Activated CD8-positive, alpha-beta memory T cell treated with anti-CD3 and anti-CD28 coated beads for 4 hours (primary cell): ENCODE data around the gene RMRP.
"Not testable (repeated sequence)": the region's sequence is repeated elsewhere in the genome, so short reads cannot be mapped to it uniquely, and the experiment has no call there.

Experiments
- DNase-seq, 2 donors: peaks; one replicate each; pipeline ENCODE4 v3.0.0-alpha.2; 2020; ENCODE audit warnings: low read depth in 2 of 2

RMRP gene

GRCh38 chr9:35665471-35665818, 7.6 kb upstream of the RMRP start:
- no peak for DNase-seq

DNA sequence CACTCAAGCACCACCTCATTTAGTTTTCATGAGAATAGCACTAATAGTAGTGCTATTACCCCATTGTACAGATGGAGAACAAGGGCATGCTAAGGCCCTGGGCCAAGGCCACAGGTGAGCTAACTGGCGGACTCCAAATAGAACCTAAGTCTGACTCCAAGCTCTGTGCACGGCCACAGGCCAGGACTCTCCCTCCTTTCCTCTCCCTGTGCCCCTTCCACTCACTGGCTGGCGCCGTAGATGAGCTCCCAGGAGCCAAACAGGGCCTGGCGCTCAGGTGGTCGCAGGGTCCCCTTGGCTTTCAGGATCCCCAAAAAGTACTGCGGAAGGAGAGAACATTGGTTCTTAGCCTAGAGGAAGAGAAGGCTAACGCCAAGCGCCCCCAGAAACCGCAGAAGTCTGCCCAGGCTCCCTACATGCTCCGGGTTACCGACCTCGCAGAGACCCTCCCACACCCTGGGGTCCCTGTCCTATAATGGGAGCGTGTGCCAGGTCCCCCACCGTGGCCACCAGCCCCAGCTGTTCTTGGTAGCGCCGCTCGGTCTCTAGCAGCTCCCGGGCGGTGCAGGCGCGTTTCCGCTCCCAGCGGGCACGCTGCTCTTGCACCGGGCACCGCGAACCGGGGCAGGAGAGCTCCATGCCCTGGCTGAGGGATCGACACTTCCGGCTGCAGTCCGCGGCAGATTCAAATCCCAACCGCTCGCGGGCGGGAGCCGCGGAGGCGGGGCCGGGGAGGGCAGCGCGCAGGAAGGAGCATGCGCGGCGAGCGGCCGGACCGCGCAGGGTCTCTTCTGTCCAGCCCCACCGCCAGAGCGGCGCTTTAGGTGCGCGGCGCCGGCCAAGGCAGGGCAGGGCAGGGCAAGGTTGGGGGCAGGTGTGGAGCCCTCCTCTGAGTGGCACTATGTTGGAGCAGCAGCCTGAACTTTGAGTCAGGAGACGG, 7.0 kb upstream of the RMRP start, which contains the start of gene ARHGEF39:
TSS of gene ARHGEF39 (minus strand) at position 665 of the 940 bp plus-strand sequence. CDS start at position 639, 26 bp downstream.
- DNase-seq = no peak

DNA sequence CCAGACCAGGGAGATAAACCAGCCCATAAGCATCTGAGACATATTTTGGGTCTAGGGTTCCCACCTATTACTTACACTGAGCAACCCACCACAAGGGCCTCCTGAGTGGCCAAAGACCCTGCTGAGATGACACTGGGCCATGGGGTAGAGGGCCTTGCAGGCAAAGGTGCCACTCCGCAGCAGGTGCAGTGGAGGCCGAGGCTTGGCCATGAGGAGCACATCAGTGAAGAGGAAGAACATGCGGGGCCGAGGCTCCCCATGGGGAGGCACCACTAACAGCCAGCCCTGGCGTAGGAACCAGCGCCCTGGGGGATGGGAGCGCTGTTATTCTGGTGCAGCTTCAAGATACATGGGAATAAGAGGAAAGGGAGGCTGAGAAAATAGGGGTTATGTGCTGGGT, 4.6 kb upstream of the RMRP start:
- DNase-seq = no peak

DNA sequence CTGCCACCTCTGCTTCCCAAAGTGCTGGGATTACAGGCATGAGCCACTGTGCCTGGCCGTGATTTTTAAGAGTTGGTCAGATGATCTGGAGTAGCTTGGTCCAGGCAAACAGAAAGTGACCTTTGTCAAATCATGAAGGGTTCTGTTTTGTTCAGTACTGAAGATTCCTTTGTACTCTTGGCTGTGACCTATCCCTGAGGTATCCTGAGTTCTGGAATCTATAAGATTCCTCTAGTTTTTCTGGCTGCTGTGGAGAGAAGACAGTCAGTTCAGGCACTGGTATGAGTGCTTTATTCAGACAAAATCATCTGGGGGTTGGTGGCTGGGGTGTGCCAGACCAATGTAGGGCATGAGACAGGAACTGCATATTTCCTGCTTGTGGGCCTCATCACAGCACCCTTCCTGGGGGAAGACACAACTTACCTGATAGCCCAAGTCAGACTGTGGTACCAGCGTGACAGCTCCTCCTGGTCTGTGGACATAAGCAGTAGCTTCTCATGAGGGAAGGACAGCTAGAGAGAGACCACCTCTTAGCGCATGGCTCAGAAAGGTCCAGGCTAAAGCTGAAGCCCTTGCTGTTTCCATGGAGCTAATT, 4.0 kb upstream of the RMRP start:
- DNase-seq = no peak

- no peak for DNase-seq
Measured at GRCh38 chr9:35660966-35661415, 3.2 kb upstream of the RMRP start.

GRCh38 chr9:35659340-35659739, 1.5 kb upstream of the RMRP start:
- DNase-seq = no peak

DNA sequence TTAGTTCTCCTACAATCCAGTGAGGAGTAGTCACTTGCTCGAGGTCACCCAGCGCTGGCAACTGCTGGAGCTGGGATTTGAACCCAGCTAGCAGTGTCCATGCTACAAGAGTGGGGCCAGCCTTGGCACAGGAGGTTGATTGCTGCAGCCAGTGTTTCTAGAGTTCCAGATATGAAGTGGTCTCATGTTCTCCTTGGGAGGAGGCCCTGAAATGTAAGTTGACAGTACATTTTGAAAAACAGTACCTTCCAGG, 1.1 kb upstream of the RMRP start:
- DNase-seq = no peak

DNA sequence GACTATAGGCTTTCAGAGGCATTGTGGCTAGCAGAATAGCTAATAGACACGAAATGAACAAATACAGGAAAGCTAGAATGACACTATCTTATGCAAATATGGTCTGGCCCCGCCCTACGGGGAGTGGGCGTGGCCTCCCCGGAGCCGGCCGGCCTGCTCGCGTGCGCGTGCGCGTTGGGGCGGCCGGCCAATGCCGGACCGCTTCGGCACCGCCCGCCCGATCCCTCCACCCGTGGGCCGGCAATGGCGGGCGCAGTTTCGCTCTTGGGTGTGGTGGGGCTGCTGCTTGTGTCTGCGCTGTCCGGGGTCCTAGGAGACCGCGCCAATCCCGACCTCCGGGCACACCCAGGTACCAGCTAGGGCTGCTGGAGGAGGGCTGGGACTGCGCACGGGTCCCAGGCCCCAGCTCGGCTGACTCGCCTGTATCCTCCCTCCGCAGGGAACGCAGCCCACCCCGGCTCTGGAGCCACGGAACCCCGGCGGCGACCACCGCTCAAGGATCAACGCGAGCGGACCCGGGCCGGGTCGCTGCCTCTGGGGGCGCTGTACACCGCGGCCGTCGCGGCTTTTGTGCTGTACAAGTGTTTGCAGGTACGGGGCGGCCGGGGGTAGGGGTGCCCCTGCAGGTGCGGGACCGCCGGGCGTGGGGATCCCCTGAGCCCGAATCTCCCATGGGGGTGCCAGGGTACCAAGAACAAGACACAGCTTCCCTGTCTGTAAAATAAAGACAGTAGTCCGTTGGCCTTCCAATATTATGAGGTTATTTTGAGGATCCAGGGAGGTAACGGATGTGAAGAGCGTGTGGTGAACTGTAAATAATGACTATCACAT, 533 bp upstream of the RMRP start, which contains the start of gene CCDC107:
TSS of gene CCDC107 (plus strand) at position 156 of the 831 bp plus-strand sequence. CDS start at position 244, 88 bp downstream.
- DNase-seq = peak; percentile 60 to 63

- no peak for DNase-seq
Measured at GRCh38 chr9:35656831-35657545, 831 bp downstream of the RMRP start.

GRCh38 chr9:35656348-35656747, 1.5 kb downstream of the RMRP start:
- DNase-seq = no peak

GRCh38 chr9:35653611-35654010, 4.2 kb downstream of the RMRP start:
- DNase-seq = no peak

DNA sequence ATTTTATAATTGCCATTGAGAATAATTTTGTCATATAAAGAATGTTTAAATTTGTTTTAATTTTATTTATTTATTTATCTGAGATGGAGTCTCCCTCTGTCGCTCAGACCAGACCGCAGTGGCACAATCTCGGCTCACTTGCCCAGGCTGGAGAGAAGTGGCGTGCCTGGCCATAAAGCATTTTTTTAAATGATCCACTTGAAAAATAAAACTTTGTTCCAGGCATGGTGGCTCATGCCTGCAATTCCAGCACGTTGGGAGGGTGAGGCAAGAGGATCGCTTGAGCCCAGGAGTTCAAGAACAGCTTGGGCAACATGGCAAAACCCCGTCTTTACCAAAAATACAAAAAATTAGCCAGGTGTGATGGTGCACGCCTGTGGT, 5.0 kb downstream of the RMRP start:
- DNase-seq = no peak

GRCh38 chr9:35651956-35652828, 5.6 kb downstream of the RMRP start:
- DNase-seq = no peak

- no peak for DNase-seq
Measured at GRCh38 chr9:35650341-35651158, 7.3 kb downstream of the RMRP start, which contains the start of gene SIT1. Gene SIT1 (minus strand): TSS chr9:35650931. CDS start chr9:35650853, 78 bp downstream.

- no peak for DNase-seq
Measured at GRCh38 chr9:35649431-35650340, 8.1 kb downstream of the RMRP start.

GRCh38 chr9:35646533-35647265, 11.1 kb downstream of the RMRP start:
- DNase-seq = peak; percentile 77 to 80

GRCh38 chr9:35646153-35646532, 11.7 kb downstream of the RMRP start:
- no peak for DNase-seq

DNA sequence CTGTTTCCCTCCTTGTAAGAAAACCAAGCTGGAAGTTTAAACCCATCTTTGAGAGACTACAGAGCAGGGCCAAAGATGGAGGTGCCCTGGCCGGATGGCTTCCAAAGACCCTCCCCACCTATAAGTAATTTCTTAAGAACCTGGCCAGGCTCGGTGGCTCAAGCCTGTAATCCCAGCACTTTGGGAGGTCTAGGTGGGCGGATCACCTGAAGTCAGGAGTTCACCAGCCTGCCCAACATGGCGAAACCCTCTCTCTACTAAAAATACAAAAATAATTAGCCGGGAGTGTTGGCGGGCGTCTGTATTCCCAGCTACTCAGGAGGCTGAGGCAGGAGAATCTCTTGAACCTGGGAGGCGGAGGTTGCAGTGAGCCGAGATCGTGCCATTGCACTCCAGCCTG, 12.1 kb downstream of the RMRP start:
- not testable (repeated sequence) for DNase-seq
